ENCODE results near the gene SULT1A2. TPM values are rescaled to one million over a fixed set of nuclear protein-coding genes. Genes with fewer than 3 reads are reported as not detected.

Gene SULT1A2
- total and polyA plus RNA-seq, 8 donors: 0.18 to 2.4 (median 1.00) TPM; not detected in 2

GRCh38 chr16:28563218-28563617 lies 33.6 kb downstream of the SULT1A2 start:
- no peak for DNase-seq
- Histone ChIP-seq H3K4me1 (peaks cover 0 to 16% (median 10%) of the 10 kb centered on the region in 4 donors), H3K4me3 (no peak overlapping the region), H3K36me3 (peaks cover 3 to 34% (median 22%) of the 10 kb centered on the region in 4 donors), H3K9me3 (peaks cover 0 to 6% (median 0%) of the 10 kb centered on the region in 4 donors), H3K27me3 (no peaks in the 10 kb centered on the region), H3K27ac (no peak overlapping the region)
- no peak for TF ChIP-seq CTCF (IDR thresholded peaks at IDR 0.05)
- no peak for TF ChIP-seq EP300 (IDR thresholded peaks at IDR 0.05)
- TF ChIP-seq POLR2A (IDR thresholded peaks at IDR 0.05): no peak
- no peak for TF ChIP-seq POLR2AphosphoS5 (IDR thresholded peaks at IDR 0.05)
- WGBS, 5 donors: 88 to 96% (median 89%) methylated on average over 6 of the region's 6 CpGs
- intact Hi-C loops (cut with DNase I; ENCODE audit: low total_unique reads): no loop called here

GRCh38 chr16:28562199-28562598 lies 34.7 kb downstream of the SULT1A2 start:
- TF ChIP-seq EP300 (IDR thresholded peaks at IDR 0.05): no peak
- TF ChIP-seq POLR2A (IDR thresholded peaks at IDR 0.05): no peak
- no peak for TF ChIP-seq POLR2AphosphoS5 (IDR thresholded peaks at IDR 0.05)
- no peak for TF ChIP-seq CTCF (IDR thresholded peaks at IDR 0.05)
- Histone ChIP-seq H3K4me1 (peaks cover 0 to 22% (median 12%) of the 10 kb centered on the region in 4 donors), H3K9me3 (peaks cover 0 to 2% (median 0%) of the 10 kb centered on the region in 4 donors), H3K27ac (peak overlapping the region in 1 of 5 donors; percentile 16), H3K36me3 (peaks cover 3 to 43% (median 30%) of the 10 kb centered on the region in 4 donors), H3K27me3 (no peaks in the 10 kb centered on the region), H3K4me3 (no peak overlapping the region)
- WGBS, 5 donors: 89 to 97% (median 94%) methylated on average over 4 of the region's 4 CpGs
- no peak for DNase-seq
- intact Hi-C loops (cut with DNase I; ENCODE audit: low total_unique reads): no loop called here

GRCh38 chr16:28561557-28562187 lies 35.2 kb downstream of the SULT1A2 start:
- H3K27ac ChIP-seq: peak overlapping the region in 2 of 5 donors; percentile 9 to 16
- no peak for TF ChIP-seq CTCF (IDR thresholded peaks at IDR 0.05)
- TF ChIP-seq POLR2A (IDR thresholded peaks at IDR 0.05): no peak
- TF ChIP-seq EP300 (IDR thresholded peaks at IDR 0.05): no peak
- no peak for TF ChIP-seq POLR2AphosphoS5 (IDR thresholded peaks at IDR 0.05)

GRCh38 chr16:28558456-28558855 lies 38.4 kb downstream of the SULT1A2 start:
- TF ChIP-seq EP300 (IDR thresholded peaks at IDR 0.05) (no peak), POLR2A (IDR thresholded peaks at IDR 0.05) (no peak), POLR2AphosphoS5 (IDR thresholded peaks at IDR 0.05) (no peak), CTCF (IDR thresholded peaks at IDR 0.05) (no peak)
- H3K27ac ChIP-seq: no peak overlapping the region
- no peaks in the 10 kb centered on the region for H3K27me3 ChIP-seq
- H3K9me3 ChIP-seq: no peaks in the 10 kb centered on the region
- intact Hi-C loops (cut with DNase I; ENCODE audit: low total_unique reads): no loop called here
- WGBS, 5 donors: 70 to 93% (median 89%) methylated on average over 3 of the region's 3 CpGs
- no peak overlapping the region for H3K4me3 ChIP-seq
- H3K4me1 ChIP-seq: peaks cover 20 to 49% (median 35%) of the 10 kb centered on the region in 4 donors
- H3K36me3 ChIP-seq: peaks cover 3 to 36% (median 32%) of the 10 kb centered on the region in 4 donors
- no peak for DNase-seq

More at GRCh38 chr16:28561557-28562187, 35.2 kb downstream of the SULT1A2 start:
- H3K4me1 ChIP-seq: peaks cover 3 to 27% (median 15%) of the 10 kb centered on the region in 4 donors
- no peaks in the 10 kb centered on the region for H3K9me3 ChIP-seq
- intact Hi-C loops (cut with DNase I; ENCODE audit: low total_unique reads): no loop called here
- peaks cover 3 to 46% (median 35%) of the 10 kb centered on the region in 4 donors for H3K36me3 ChIP-seq
- 54 to 71% (median 56%) methylated on average over 7 of the region's 7 CpGs for WGBS, 5 donors
- DNase-seq: no peak
- no peak overlapping the region for H3K4me3 ChIP-seq
- no peaks in the 10 kb centered on the region for H3K27me3 ChIP-seq
